ENCODE results near the gene NACC2. TPM values are rescaled to one million over a fixed set of nuclear protein-coding genes. Genes with fewer than 3 reads are reported as not detected.

The NACC2 gene
- polyA plus RNA-seq, 1 of the 3 experiments (the other 2 are of a cell fraction): 22.1 TPM

DNA sequence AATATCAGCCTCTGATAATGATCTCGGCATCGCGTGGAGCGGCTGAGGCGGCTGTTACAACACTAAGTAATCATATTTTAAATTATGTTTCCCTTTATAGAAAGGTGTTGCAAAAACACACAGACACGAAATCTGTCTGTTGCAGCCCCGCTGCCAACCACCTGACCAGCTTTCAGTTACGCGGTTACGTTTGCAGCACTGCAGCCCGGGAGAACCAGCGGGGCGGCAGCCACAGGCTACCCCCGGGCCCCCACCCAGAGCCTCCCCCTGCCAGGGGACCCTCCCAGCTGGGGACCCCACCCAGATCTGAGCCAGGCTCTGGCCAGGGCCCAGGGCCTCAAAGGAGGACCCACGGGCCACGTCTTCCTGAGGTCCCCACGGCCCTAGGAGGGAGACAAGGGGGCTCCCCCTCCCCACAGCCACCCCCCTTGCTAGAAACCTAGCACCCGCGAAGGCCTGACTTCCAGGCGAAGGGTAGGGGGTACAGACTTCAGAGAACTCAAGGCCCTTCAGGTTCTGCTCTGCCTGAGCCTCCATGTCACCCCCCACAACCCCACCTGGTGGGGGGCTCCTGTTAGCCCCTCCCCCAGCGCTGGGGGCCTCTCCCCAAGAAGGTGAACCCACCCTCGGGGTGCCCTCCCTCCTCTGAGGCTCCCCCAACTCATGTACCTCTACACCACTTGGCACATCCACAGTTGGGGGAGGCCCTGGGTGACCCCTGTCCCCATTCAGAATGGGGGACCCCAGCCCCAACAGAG lies 6.0 kb downstream of the NACC2 start:
- CTCF ChIA-PET: interaction anchor here (0.7 to 4.3 kb wide), 16 partner anchors 12 to 373 kb away, joined by 3 to 37 read pairs (median 4); no protein-coding TSS in a partner anchor
- peaks cover 32 to 50% of the 10 kb centered on the region in 2 experiments; a peak in 3 of 4 replicates for H3K4me1 ChIP-seq (ENCODE audit: control insufficient read depth in 1 of 2, insufficient read depth in 2 of 2, low read depth in 1 of 2, low read length in 1 of 2)
- H3K79me2 ChIP-seq (ENCODE audit: insufficient read depth): peaks cover 92% of the 10 kb centered on the region
- DNase-seq: peak; percentile 46
- 96% methylated on average over 16 of the region's 22 CpGs for WGBS (ENCODE audit: low lambda C conversion rate)
- peaks cover 0 to 2% of the 10 kb centered on the region in 2 experiments for H3K36me3 ChIP-seq (replicated peaks in 1 of 2; ENCODE audit: control insufficient read depth in 1 of 2, insufficient read depth in 2 of 2, low read length in 1 of 2)
- peak overlapping the region; percentile 28; the same call in 1 of the 2 replicates for H3K4me2 ChIP-seq
- no peak overlapping the region for H2AFZ ChIP-seq (ENCODE audit: low read depth)
- TF ChIP-seq, protein P1, sequence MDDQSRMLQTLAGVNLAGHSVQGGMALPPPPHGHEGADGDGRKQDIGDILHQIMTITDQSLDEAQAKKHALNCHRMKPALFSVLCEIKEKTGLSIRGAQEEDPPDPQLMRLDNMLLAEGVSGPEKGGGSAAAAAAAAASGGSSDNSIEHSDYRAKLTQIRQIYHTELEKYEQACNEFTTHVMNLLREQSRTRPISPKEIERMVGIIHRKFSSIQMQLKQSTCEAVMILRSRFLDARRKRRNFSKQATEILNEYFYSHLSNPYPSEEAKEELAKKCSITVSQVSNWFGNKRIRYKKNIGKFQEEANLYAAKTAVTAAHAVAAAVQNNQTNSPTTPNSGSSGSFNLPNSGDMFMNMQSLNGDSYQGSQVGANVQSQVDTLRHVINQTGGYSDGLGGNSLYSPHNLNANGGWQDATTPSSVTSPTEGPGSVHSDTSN (IDR thresholded peaks at IDR 0.05): no peak
- TF ChIP-seq EZH2phosphoT487 (IDR thresholded peaks at IDR 0.05; ENCODE audit: borderline replicate concordance, low read depth) (no peak), POLR2AphosphoS5 (IDR thresholded peaks at IDR 0.05; ENCODE audit: low read depth, low read length) (no peak), TAF1 (IDR thresholded peaks at IDR 0.05; ENCODE audit: borderline replicate concordance, low read depth, low read length) (no peak), TCF12 (IDR thresholded peaks at IDR 0.05) (no peak), FOSL2 (IDR thresholded peaks at IDR 0.05; ENCODE audit: borderline replicate concordance, low read depth) (no peak), SIN3A (IDR thresholded peaks at IDR 0.05; ENCODE audit: borderline replicate concordance, low read depth, low read length) (no peak), ELF1 (IDR thresholded peaks at IDR 0.05) (no peak), RXRA (IDR thresholded peaks at IDR 0.05; ENCODE audit: borderline replicate concordance, low read depth) (no peak), JUND (IDR thresholded peaks at IDR 0.05) (no peak), FOXJ3 (CRISPR knock-in tag; IDR thresholded peaks at IDR 0.05) (no peak), MEF2A (IDR thresholded peaks at IDR 0.05; ENCODE audit: borderline replicate concordance, low read depth) (no peak), RFX5 (IDR thresholded peaks at IDR 0.05; ENCODE audit: low read length) (no peak), RAD21 (IDR thresholded peaks at IDR 0.05; ENCODE audit: low read length) (no peak), YY1 (IDR thresholded peaks at IDR 0.05; ENCODE audit: low read depth) (no peak), NRF1 (IDR thresholded peaks at IDR 0.05; ENCODE audit: low read depth, low read length) (no peak)
- TF ChIP-seq, protein P2, sequence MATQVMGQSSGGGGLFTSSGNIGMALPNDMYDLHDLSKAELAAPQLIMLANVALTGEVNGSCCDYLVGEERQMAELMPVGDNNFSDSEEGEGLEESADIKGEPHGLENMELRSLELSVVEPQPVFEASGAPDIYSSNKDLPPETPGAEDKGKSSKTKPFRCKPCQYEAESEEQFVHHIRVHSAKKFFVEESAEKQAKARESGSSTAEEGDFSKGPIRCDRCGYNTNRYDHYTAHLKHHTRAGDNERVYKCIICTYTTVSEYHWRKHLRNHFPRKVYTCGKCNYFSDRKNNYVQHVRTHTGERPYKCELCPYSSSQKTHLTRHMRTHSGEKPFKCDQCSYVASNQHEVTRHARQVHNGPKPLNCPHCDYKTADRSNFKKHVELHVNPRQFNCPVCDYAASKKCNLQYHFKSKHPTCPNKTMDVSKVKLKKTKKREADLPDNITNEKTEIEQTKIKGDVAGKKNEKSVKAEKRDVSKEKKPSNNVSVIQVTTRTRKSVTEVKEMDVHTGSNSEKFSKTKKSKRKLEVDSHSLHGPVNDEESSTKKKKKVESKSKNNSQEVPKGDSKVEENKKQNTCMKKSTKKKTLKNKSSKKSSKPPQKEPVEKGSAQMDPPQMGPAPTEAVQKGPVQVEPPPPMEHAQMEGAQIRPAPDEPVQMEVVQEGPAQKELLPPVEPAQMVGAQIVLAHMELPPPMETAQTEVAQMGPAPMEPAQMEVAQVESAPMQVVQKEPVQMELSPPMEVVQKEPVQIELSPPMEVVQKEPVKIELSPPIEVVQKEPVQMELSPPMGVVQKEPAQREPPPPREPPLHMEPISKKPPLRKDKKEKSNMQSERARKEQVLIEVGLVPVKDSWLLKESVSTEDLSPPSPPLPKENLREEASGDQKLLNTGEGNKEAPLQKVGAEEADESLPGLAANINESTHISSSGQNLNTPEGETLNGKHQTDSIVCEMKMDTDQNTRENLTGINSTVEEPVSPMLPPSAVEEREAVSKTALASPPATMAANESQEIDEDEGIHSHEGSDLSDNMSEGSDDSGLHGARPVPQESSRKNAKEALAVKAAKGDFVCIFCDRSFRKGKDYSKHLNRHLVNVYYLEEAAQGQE (IDR thresholded peaks at IDR 0.05; ENCODE audit: low read depth, low read length): no peak
- no peaks in the 10 kb centered on the region for H3K27me3 ChIP-seq (ENCODE audit: insufficient read depth)
- H3K9ac ChIP-seq: no peak overlapping the region
- peaks cover 96% of the 10 kb centered on the region for H4K20me1 ChIP-seq (ENCODE audit: insufficient read depth)
- H3K4me3 ChIP-seq (ENCODE audit: low read depth in 2 of 2, low read length in 1 of 2): no peak overlapping the region
- H3K9me3 ChIP-seq: no peaks in the 10 kb centered on the region
- POLR2A ChIA-PET: no interaction called here
- H3F3A ChIP-seq (replicated peaks; ENCODE audit: insufficient read depth): peaks cover 10% of the 10 kb centered on the region
- H3K9me2 ChIP-seq: no peaks in the 10 kb centered on the region
- no peak overlapping the region; a peak in 1 of 4 replicates for H3K27ac ChIP-seq (ENCODE audit: low read depth in 2 of 2, low read length in 1 of 2)
